ENCODE results near the gene ZNF174. TPM values are rescaled to one million over a fixed set of nuclear protein-coding genes. Genes with fewer than 3 reads are reported as not detected.
A peak's percentile ranks its signal among the peaks of the same experiment; 100 is the strongest.

ZNF174 gene
- total RNA-seq, 1 donor = 8.0 TPM

GRCh38 chr16:3389663-3390338 lies 11.2 kb upstream of the ZNF174 start:
- DNase-seq (ENCODE audit: low read depth) = no peak
- TF ChIP-seq, protein P1, sequence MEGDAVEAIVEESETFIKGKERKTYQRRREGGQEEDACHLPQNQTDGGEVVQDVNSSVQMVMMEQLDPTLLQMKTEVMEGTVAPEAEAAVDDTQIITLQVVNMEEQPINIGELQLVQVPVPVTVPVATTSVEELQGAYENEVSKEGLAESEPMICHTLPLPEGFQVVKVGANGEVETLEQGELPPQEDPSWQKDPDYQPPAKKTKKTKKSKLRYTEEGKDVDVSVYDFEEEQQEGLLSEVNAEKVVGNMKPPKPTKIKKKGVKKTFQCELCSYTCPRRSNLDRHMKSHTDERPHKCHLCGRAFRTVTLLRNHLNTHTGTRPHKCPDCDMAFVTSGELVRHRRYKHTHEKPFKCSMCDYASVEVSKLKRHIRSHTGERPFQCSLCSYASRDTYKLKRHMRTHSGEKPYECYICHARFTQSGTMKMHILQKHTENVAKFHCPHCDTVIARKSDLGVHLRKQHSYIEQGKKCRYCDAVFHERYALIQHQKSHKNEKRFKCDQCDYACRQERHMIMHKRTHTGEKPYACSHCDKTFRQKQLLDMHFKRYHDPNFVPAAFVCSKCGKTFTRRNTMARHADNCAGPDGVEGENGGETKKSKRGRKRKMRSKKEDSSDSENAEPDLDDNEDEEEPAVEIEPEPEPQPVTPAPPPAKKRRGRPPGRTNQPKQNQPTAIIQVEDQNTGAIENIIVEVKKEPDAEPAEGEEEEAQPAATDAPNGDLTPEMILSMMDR (IDR thresholded peaks at IDR 0.05; ENCODE audit: insufficient read depth, low read length) = no peak
- H3K4me3 ChIP-seq (ENCODE audit: low read depth, low read length) = no peak overlapping the region

GRCh38 chr16:3400446-3400778 lies 603 bp upstream of the ZNF174 start:
- DNase-seq (ENCODE audit: low read depth) = no peak
- TF ChIP-seq, protein P1 (IDR thresholded peaks at IDR 0.05; ENCODE audit: insufficient read depth, low read length) = no peak
- peak overlapping the region; percentile 92 for H3K4me3 ChIP-seq (ENCODE audit: low read depth, low read length)

DNA sequence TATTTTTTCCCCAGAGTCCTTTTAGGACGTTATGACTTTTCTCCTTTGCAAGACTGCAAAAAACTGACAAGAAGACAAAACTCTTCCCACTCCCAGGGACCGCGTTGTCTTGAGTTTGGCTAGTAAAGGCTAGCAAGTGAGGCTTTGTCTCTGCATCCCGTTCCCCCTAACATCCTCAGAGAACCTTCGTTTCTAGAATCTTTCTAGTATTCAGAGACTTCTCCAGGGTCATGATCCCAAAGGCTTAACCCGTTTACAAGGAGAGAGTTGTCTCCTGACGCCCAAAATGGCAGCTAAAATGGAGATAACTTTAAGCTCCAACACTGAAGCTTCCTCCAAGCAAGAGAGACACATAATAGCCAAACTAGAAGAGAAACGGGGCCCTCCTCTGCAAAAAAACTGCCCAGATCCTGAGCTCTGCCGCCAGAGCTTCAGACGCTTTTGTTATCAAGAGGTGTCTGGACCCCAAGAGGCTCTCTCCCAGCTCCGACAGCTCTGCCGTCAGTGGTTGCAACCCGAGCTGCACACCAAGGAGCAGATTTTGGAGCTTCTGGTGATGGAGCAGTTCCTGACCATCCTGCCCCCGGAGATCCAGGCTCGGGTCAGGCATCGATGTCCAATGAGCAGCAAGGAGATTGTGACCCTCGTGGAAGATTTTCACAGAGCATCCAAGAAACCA lies 843 bp downstream of the ZNF174 start:
- H3K4me3 ChIP-seq (ENCODE audit: low read depth, low read length) = peak overlapping the region; percentile 87
- TF ChIP-seq, protein P1 (IDR thresholded peaks at IDR 0.05; ENCODE audit: insufficient read depth, low read length) = no peak
- peak; percentile 34 for DNase-seq (ENCODE audit: low read depth)

GRCh38 chr16:3408561-3409197 lies 7.7 kb downstream of the ZNF174 start:
- DNase-seq (ENCODE audit: low read depth) = no peak
- TF ChIP-seq, protein P1 (IDR thresholded peaks at IDR 0.05; ENCODE audit: insufficient read depth, low read length) = no peak
- H3K4me3 ChIP-seq (ENCODE audit: low read depth, low read length) = no peak overlapping the region

GRCh38 chr16:3413730-3414379 lies 12.8 kb downstream of the ZNF174 start:
- no peak overlapping the region for H3K4me3 ChIP-seq (ENCODE audit: low read depth, low read length)
- TF ChIP-seq, protein P1 (IDR thresholded peaks at IDR 0.05; ENCODE audit: insufficient read depth, low read length) = no peak
- DNase-seq (ENCODE audit: low read depth) = no peak

DNA sequence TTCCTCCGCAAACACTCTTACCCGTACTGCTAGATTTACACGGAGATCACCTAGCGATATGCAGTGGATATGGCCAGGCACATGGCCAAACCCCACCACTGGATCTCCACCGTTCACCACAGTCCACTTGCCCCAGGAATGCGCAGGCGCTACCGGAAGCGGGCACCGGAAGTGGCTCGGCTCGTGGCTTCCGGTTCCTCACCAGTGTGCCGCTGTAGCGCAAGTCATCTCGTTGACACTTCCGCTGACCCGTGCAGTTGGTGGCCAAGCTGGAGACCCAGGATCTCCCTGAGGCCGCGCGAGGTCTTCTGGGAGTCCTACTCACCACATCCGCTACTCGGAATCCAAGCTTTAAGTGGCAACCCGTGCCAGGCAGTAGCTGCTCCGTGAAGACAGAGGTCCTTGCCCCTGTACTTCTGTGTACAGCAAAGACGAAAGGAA lies 30.8 kb downstream of the ZNF174 start:
- DNase-seq (ENCODE audit: low read depth) = peak; percentile 36
- TF ChIP-seq, protein P1 (IDR thresholded peaks at IDR 0.05; ENCODE audit: insufficient read depth, low read length) = no peak
- peak overlapping the region; percentile 38 for H3K4me3 ChIP-seq (ENCODE audit: low read depth, low read length)
